Thoracic aorta (tissue), 2 donors: Measurements from ENCODE around the gene MBOAT1. TPM values are rescaled to one million over a fixed set of nuclear protein-coding genes. Genes with fewer than 3 reads are reported as not detected.

Source experiments
- ATAC-seq: fragments of 150-250 bp; one replicate; pipeline ENCODE4 v1.8.0; 2017; ENCODE audit warnings: low read depth; ENCODE audit not compliant: insufficient number of reproducible peaks, low FRiP score
- DNase-seq: peaks from one replicate; pipeline ENCODE4 v3.0.0-alpha.2; 2020; ENCODE audit warnings: low spot score
- H3K27ac ChIP-seq, 2 donors: fragments of 200-600 bp; sonication (generic); 1 replicate in 1 of 2; 2 replicates in 1 of 2; pipeline ENCODE4 v1.5.1; 2016; ENCODE audit warnings: mild to moderate bottlenecking in 2 of 2, moderate library complexity in 2 of 2
- H3K27me3 ChIP-seq: fragments of 200-600 bp; sonication (generic); replicated peaks from 2 replicates; pipeline ENCODE4 v1.6.0; 2016; ENCODE audit warnings: mild to moderate bottlenecking; ENCODE audit not compliant: insufficient read depth
- H3K36me3 ChIP-seq: fragments of 200-600 bp; sonication (generic); one replicate; pipeline ENCODE4 v1.5.1; 2016
- H3K4me1 ChIP-seq, 2 donors: fragments of 200-600 bp; sonication (generic); 1 replicate in 1 of 2; 2 replicates in 1 of 2; pipeline versions ENCODE4 v1.5.1 to v1.6.0; 2016; ENCODE audit warnings: low read depth in 2 of 2, mild to moderate bottlenecking in 1 of 2; ENCODE audit not compliant: control insufficient read depth in 1 of 2
- H3K4me3 ChIP-seq: fragments of 200-600 bp; sonication (generic); 2 replicates; pipeline ENCODE4 v1.5.1; 2016; ENCODE audit warnings: mild to moderate bottlenecking
- H3K9me3 ChIP-seq: fragments of 200-600 bp; sonication (generic); 2 replicates; pipeline ENCODE4 v1.5.1; 2016
- total RNA-seq, 2 donors: library from RNA; depleted of rRNA; stranded (reverse); fragments of >200 nt; gene quantifications; one replicate each; pipeline versions ENCODE4 v1.1.0 to v1.2.3, GENCODE V29; 2016
- TF ChIP-seq, protein P1 (sequence below): fragments of 200-600 bp; sonication (generic); IDR thresholded peaks from one replicate; pipeline ENCODE4 v1.5.1; 2019; ENCODE audit warnings: antibody characterized with exemption

MBOAT1 gene
- total RNA-seq, 2 donors from 2014 or later: 5.5 to 6.8 TPM

DNA sequence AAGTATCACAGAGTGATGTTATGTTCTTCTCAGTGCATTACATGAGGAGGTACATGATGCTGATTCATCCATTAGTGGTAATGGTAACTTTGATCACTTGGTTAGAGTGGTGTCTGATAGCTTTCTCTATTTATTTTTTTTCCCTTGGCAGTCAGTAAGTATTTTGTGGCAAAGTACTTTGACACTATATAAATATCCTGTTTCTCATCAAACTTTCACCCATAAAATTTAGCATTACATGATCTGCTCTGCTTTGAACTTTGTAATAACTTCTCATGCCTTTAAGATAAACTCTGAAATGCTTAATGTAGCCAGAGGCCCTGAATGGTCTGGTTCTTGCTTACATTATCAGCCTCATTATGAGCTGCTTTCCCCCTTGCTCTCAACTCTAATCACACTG is 127.9 kb downstream of the MBOAT1 start:
- Histone ChIP-seq H3K27me3 (no peaks in the 10 kb centered on the region), H3K27ac (no peak overlapping the region), H3K36me3 (no peaks in the 10 kb centered on the region), H3K4me3 (no peak overlapping the region), H3K4me1 (no peaks in the 10 kb centered on the region), H3K9me3 (peaks cover 6% of the 10 kb centered on the region)
- ATAC-seq (no peak), DNase-seq (no peak)
- TF ChIP-seq, protein P1, sequence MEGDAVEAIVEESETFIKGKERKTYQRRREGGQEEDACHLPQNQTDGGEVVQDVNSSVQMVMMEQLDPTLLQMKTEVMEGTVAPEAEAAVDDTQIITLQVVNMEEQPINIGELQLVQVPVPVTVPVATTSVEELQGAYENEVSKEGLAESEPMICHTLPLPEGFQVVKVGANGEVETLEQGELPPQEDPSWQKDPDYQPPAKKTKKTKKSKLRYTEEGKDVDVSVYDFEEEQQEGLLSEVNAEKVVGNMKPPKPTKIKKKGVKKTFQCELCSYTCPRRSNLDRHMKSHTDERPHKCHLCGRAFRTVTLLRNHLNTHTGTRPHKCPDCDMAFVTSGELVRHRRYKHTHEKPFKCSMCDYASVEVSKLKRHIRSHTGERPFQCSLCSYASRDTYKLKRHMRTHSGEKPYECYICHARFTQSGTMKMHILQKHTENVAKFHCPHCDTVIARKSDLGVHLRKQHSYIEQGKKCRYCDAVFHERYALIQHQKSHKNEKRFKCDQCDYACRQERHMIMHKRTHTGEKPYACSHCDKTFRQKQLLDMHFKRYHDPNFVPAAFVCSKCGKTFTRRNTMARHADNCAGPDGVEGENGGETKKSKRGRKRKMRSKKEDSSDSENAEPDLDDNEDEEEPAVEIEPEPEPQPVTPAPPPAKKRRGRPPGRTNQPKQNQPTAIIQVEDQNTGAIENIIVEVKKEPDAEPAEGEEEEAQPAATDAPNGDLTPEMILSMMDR: no peak

DNA sequence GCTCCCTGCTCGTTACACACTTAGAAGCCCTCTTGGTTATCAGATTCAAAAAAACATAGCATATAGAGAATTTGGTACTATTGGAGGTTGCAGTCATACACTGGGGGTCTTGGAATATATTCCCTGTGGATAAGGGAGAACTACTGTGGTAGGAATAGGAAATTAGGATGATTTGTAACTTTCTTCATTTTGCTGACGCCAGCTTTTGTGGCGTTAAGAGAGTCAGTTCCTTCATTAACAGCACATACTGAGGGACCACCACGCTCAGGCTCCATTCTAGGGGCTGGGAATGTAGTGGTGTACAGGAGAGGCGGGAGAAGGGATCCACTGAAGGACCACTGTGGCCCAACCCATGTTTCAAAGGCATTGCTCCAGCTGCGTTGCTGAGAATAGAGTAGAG is 140.3 kb downstream of the MBOAT1 start:
- no peak overlapping the region for H3K27ac ChIP-seq
- TF ChIP-seq, protein P1: no peak
- peaks cover 3% of the 10 kb centered on the region for H3K9me3 ChIP-seq
- H3K4me3 ChIP-seq: no peak overlapping the region
- H3K4me1 ChIP-seq: no peaks in the 10 kb centered on the region
- DNase-seq: no peak
- no peaks in the 10 kb centered on the region for H3K27me3 ChIP-seq
- H3K36me3 ChIP-seq: no peaks in the 10 kb centered on the region
- ATAC-seq: no peak

DNA sequence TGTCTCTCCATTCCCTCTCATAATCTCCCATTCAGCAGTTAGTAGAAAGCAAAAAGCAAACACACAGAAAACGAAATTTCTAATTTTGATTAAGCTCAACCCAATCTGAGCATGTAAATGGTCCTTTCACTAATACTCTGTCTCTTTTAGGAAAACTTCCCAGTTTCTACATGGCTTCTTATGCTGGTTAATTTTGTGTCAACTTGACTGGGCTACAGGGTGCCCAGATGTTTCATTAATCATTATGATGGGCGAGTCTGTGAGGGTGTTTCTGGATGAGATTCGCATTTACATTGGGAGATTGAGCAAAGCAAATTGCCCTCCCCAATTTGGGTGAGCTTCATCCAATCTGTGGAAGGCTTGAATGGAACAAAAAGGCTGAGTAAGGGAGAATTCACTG is 142.2 kb downstream of the MBOAT1 start:
- H3K27ac ChIP-seq: no peak overlapping the region
- no peaks in the 10 kb centered on the region for H3K4me1 ChIP-seq
- no peaks in the 10 kb centered on the region for H3K27me3 ChIP-seq
- TF ChIP-seq, protein P1: no peak
- H3K4me3 ChIP-seq: no peak overlapping the region
- ATAC-seq (no peak), DNase-seq (no peak)
- peaks cover 3% of the 10 kb centered on the region for H3K9me3 ChIP-seq
- no peaks in the 10 kb centered on the region for H3K36me3 ChIP-seq

DNA sequence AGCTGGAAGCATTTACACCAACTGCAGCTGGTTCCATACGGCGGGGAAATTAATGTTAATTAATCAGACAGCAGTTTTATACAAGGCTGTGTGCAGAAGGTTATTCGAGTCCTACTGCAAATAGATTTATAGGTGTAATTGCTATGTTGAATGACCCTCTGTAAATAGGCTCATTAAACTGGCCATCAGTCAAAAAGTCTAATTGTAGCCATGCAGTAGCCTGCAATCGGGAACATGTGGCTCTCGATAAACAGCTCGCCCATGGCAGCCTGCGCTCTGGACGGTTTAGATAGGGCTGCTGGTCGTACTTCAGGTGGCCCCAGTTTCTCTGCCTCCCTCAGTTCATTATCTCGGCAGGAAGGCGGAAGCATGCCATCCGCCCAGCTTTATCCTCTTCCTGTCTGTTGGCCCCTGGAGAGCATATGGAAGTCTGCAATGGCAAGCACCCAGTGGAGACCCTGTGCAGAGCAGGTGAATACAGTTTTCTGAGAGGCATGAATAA is 143.2 kb downstream of the MBOAT1 start:
- ATAC-seq (no peak), DNase-seq (no peak)
- H3K9me3 ChIP-seq: peaks cover 3% of the 10 kb centered on the region
- H3K4me3 ChIP-seq: no peak overlapping the region
- no peaks in the 10 kb centered on the region for H3K4me1 ChIP-seq
- no peaks in the 10 kb centered on the region for H3K27me3 ChIP-seq
- no peak overlapping the region for H3K27ac ChIP-seq
- TF ChIP-seq, protein P1: no peak
- H3K36me3 ChIP-seq: no peaks in the 10 kb centered on the region

DNA sequence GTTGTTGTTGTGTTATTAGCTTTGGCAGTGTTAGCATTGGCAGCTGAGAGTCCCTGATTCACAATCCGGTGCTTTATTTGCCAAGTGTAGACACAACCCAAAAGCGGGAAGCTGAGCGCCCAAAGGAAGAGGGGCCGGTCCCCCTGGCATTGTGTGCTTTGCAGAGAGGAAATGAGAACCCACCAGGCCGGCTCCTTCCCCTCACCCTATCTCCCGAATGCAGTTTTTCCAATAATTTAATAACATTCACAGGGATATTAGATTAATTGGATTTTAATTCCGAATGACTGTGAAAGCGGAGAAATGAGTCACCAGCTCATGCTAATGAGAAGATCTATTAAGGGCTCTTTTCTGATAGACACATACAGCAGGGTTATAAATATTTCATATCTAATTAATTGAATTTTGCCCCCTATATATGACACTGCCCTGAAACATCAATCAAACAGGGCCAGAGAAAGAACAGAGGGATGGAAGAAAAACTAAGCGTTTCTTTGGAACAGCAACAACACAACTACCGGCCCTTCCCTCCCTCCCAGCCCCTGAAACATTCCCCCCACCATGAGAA is 143.8 kb downstream of the MBOAT1 start:
- DNase-seq: no peak
- H3K36me3 ChIP-seq: no peaks in the 10 kb centered on the region
- H3K4me3 ChIP-seq: no peak overlapping the region
- no peaks in the 10 kb centered on the region for H3K27me3 ChIP-seq
- H3K27ac ChIP-seq: no peak overlapping the region
- no peak for ATAC-seq
- TF ChIP-seq, protein P1: no peak
- no peaks in the 10 kb centered on the region for H3K4me1 ChIP-seq
- peaks cover 3% of the 10 kb centered on the region for H3K9me3 ChIP-seq
